ENCODE data around the gene PLEKHG4B.
"Not testable (repeated sequence)": the region's sequence is repeated elsewhere in the genome, so short reads cannot be mapped to it uniquely, and the experiment has no call there.

Gene PLEKHG4B

GRCh38 chr5:189976-190365 is 98.0 kb downstream of the PLEKHG4B start:
- DNase-seq (ENCODE audit: low read depth): no peak

GRCh38 chr5:190366-191035 is 98.5 kb downstream of the PLEKHG4B start:
- no peak for DNase-seq (ENCODE audit: low read depth)

GRCh38 chr5:191036-191948 is 99.3 kb downstream of the PLEKHG4B start, which contains the start of gene LRRC14B:
Gene LRRC14B, plus strand, starts transcription at chr5:191495. Its CDS starts 44 bp downstream, at chr5:191539.
- no peak for DNase-seq (ENCODE audit: low read depth)

- no peak for DNase-seq (ENCODE audit: low read depth)
These were observed 100.2 kb downstream of the PLEKHG4B start for GRCh38 chr5:191949-192690.

GRCh38 chr5:192691-192969 is 100.7 kb downstream of the PLEKHG4B start:
- no peak for DNase-seq (ENCODE audit: low read depth)

- no peak for DNase-seq (ENCODE audit: low read depth)
These were observed 101.2 kb downstream of the PLEKHG4B start for GRCh38 chr5:192970-193831.

GRCh38 chr5:194102-194501 is 102.1 kb downstream of the PLEKHG4B start:
- DNase-seq (ENCODE audit: low read depth): no peak

- no peak for DNase-seq (ENCODE audit: low read depth)
These were observed 102.7 kb downstream of the PLEKHG4B start for GRCh38 chr5:194603-195209.

GRCh38 chr5:195401-196160 is 103.6 kb downstream of the PLEKHG4B start:
- DNase-seq (ENCODE audit: low read depth): no peak

- DNase-seq (ENCODE audit: low read depth): no peak
These were observed 104.4 kb downstream of the PLEKHG4B start for GRCh38 chr5:196350-196749.

GRCh38 chr5:197031-197430 is 105.1 kb downstream of the PLEKHG4B start:
- not testable (repeated sequence) for DNase-seq (ENCODE audit: low read depth)

- no peak for DNase-seq (ENCODE audit: low read depth)
These were observed 106.0 kb downstream of the PLEKHG4B start for GRCh38 chr5:197892-198489.

- DNase-seq (ENCODE audit: low read depth): no peak
These were observed 106.7 kb downstream of the PLEKHG4B start for GRCh38 chr5:198516-199196.

- no peak for DNase-seq (ENCODE audit: low read depth)
These were observed 107.4 kb downstream of the PLEKHG4B start for GRCh38 chr5:199197-199949.

- no peak for DNase-seq (ENCODE audit: low read depth)
These were observed 108.1 kb downstream of the PLEKHG4B start for GRCh38 chr5:199950-200645.

GRCh38 chr5:200985-201384 is 109.0 kb downstream of the PLEKHG4B start:
- no peak for DNase-seq (ENCODE audit: low read depth)

GRCh38 chr5:201672-202071 is 109.7 kb downstream of the PLEKHG4B start:
- no peak for DNase-seq (ENCODE audit: low read depth)

- DNase-seq (ENCODE audit: low read depth): no peak
These were observed 111.4 kb downstream of the PLEKHG4B start for GRCh38 chr5:203246-203930.

All from stimulated activated CD8-positive, alpha-beta memory T cell treated with anti-CD3 and anti-CD28 coated beads, Interleukin-15, amount 100 ng/mL, for 1 hour (primary cell).